HepG2 (cell line): ENCODE results near the gene ESYT2.

Experiments
- BCLAF1 ChIP-seq: fragments of 450-650 bp; IDR thresholded peaks from 2 replicates; pipeline ENCODE4 v1.6.1; 2017; ENCODE audit warnings: mild to moderate bottlenecking
- CEBPB ChIP-seq: IDR thresholded peaks from 2 replicates; pipeline ENCODE4 v1.6.1; 2011; ENCODE audit warnings: low read depth, low read length, improper control_type of control experiment, borderline replicate concordance
- HDAC2 ChIP-seq: sonication (generic); formaldehyde crosslinking; IDR thresholded peaks from 2 replicates; pipeline ENCODE4 v1.4.0; 2020; ENCODE audit warnings: missing genetic modification reagents
- HIVEP1 ChIP-seq: sonication (generic); formaldehyde crosslinking; IDR thresholded peaks from 2 replicates; pipeline ENCODE4 v1.4.0; 2020; ENCODE audit warnings: mild to moderate bottlenecking, missing genetic modification reagents
- KDM1A ChIP-seq: IDR thresholded peaks from 2 replicates; pipeline ENCODE4 v1.6.1; 2016; ENCODE audit warnings: missing compliant biosample characterization
- PCBP2 ChIP-seq: fragments of 200-400 bp; formaldehyde crosslinking; optimal IDR thresholded peaks from 2 replicates; pipeline ENCODE3; 2018; ENCODE audit warnings: low read length, low read depth; ENCODE audit not compliant: poor library complexity, severe bottlenecking
- POLR2AphosphoS5 ChIP-seq: IDR thresholded peaks from 2 replicates; pipeline ENCODE4 v1.6.1; 2012; ENCODE audit warnings: low read depth, low read length
- PRMT3 ChIP-seq: sonication (generic); formaldehyde crosslinking; IDR thresholded peaks from 2 replicates; pipeline ENCODE4 v1.8.1; 2022; ENCODE audit warnings: low read depth, mild to moderate bottlenecking, moderate library complexity, missing genetic modification reagents, borderline replicate concordance
- ZNF274 ChIP-seq: sonication (generic); formaldehyde crosslinking; IDR thresholded peaks from 2 replicates; pipeline ENCODE4 v1.5.1; 2020; ENCODE audit warnings: mild to moderate bottlenecking, missing genetic modification reagents
- ZNF747 ChIP-seq: sonication (generic); formaldehyde crosslinking; IDR thresholded peaks from 2 replicates; pipeline ENCODE4 v1.8.1; 2023; ENCODE audit warnings: missing genetic modification reagents, mild to moderate bottlenecking, borderline replicate concordance

- no peak for TF ChIP-seq CEBPB
- no peak for TF ChIP-seq HDAC2 (CRISPR knock-in tag)
- no peak for TF ChIP-seq ZNF274
- no peak for TF ChIP-seq KDM1A
- no peak for TF ChIP-seq BCLAF1
- TF ChIP-seq PCBP2 = no peak
- TF ChIP-seq POLR2AphosphoS5 = no peak
- TF ChIP-seq ZNF747 (CRISPR knock-in tag) = no peak
- no peak for TF ChIP-seq HIVEP1 (CRISPR knock-in tag)
- TF ChIP-seq PRMT3 (CRISPR knock-in tag) = no peak
These were observed 77.6 kb downstream of the ESYT2 start for GRCh38 chr7:158751751-158752150.
